ENCODE results near the gene OST4.
"Not testable (repeated sequence)": the region's sequence is repeated elsewhere in the genome, so short reads cannot be mapped to it uniquely, and the experiment has no call there.

The OST4 gene

GRCh38 chr2:27071277-27071989 is at the start of gene OST4:
OST4 (minus strand) TSS chr2:27071654.
- H3K4me3 Mint-ChIP-seq, result peak within 1 kb of the TSS; percentile 97 to 98
- peaks cover 78% of the 10 kb centered on the region for H3K4me1 Mint-ChIP-seq
- peak; percentile 89 to 91 for DNase-seq
- ATAC-seq, result peak; percentile 93
- no peaks in the 10 kb centered on the region for H3K27me3 Mint-ChIP-seq
- no peaks in the 10 kb centered on the region for H3K9me3 Mint-ChIP-seq
- H3K27ac Mint-ChIP-seq, result peak within 1 kb of the TSS; percentile 96 to 98

- not testable (repeated sequence) for H3K27ac Mint-ChIP-seq, ATAC-seq, H3K9me3 Mint-ChIP-seq, DNase-seq
- H3K4me1 Mint-ChIP-seq, result peaks cover 28% of the 10 kb centered on the region
- H3K27me3 Mint-ChIP-seq, result peaks cover 51% of the 10 kb centered on the region
- peak overlapping the region; percentile 76 to 83 for H3K4me3 Mint-ChIP-seq
These were observed 47.8 kb upstream of the OST4 start for GRCh38 chr2:27119330-27119670.

GRCh38 chr2:27118525-27119329 is 47.3 kb upstream of the OST4 start, which contains the start of gene CGREF1:
CGREF1 (minus strand) TSS chr2:27119128; CDS start chr2:27104366, 14,762 bp downstream.
- peak within 1 kb of the TSS; percentile 76 to 83 for H3K4me3 Mint-ChIP-seq
- DNase-seq (no peak), ATAC-seq (peak; percentile 32)
- H3K27ac Mint-ChIP-seq, result no peak within 1 kb of the TSS
- peaks cover 22% of the 10 kb centered on the region for H3K4me1 Mint-ChIP-seq
- H3K9me3 Mint-ChIP-seq, result no peaks in the 10 kb centered on the region
- peaks cover 51% of the 10 kb centered on the region for H3K27me3 Mint-ChIP-seq

DNA sequence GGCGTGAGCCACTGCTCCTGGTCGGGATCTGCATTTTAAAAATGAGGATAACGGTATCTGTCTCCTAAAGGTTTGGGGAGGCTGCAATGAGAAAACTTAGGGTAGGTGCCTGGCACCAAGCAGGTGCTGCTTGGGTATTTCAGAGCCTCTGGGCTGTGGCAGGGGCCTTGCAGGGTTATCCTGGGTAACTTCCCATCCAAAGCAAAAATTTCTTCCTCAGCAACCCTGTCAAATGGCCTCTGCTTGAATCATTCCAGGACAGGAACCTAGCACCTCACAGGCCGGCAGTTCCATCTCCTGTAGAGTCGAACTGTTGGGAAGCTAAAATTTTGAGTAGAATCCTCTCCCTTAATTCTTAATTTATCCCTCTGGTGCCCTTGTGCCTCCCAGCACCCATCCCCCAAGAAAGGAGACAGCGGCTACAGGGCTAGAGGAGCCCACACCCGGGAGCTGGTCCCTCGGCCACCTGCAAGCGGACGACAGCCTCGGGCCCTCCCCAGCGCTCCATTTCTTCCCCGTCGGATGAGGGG is 46.6 kb upstream of the OST4 start:
- peaks cover 16% of the 10 kb centered on the region for H3K4me1 Mint-ChIP-seq
- peaks cover 50% of the 10 kb centered on the region for H3K27me3 Mint-ChIP-seq
- H3K4me3 Mint-ChIP-seq, result peak overlapping the region; percentile 21 to 78
- no peak for DNase-seq
- ATAC-seq, result peak; percentile 8
- no peaks in the 10 kb centered on the region for H3K9me3 Mint-ChIP-seq
- no peak overlapping the region for H3K27ac Mint-ChIP-seq

DNA sequence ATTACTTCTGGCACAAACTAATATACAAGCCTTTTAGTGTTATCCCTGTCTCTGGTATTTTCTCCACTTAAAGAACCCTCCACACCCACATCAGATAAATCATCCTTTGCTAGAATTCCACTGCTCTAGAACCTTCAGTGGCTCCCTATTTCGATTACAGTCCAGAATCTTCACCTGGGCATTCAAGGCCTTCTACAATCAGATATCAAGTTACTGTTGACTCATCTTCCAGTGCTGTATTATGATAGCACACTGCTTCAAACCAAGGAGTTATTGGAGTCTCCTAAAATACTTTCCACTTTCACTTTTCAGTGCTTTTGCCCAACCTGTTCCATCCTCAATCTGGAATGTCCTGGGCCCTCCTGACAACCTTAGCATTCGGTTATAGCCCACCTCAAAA is 44.1 kb upstream of the OST4 start:
- Mint-ChIP-seq H3K4me3 (no peak overlapping the region), H3K27me3 (peaks cover 25% of the 10 kb centered on the region), H3K27ac (no peak overlapping the region), H3K9me3 (no peaks in the 10 kb centered on the region), H3K4me1 (peaks cover 20% of the 10 kb centered on the region)
- no peak for DNase-seq
- ATAC-seq, result no peak

- ATAC-seq, H3K27ac Mint-ChIP-seq, H3K4me1 Mint-ChIP-seq, DNase-seq, H3K27me3 Mint-ChIP-seq, H3K4me3 Mint-ChIP-seq, H3K9me3 Mint-ChIP-seq: not testable (repeated sequence)
These were observed 40.1 kb upstream of the OST4 start for GRCh38 chr2:27111392-27112078.

GRCh38 chr2:27110603-27111352 is 39.3 kb upstream of the OST4 start:
- DNase-seq, ATAC-seq, H3K27ac Mint-ChIP-seq, H3K27me3 Mint-ChIP-seq, H3K4me1 Mint-ChIP-seq, H3K4me3 Mint-ChIP-seq, H3K9me3 Mint-ChIP-seq: not testable (repeated sequence)

- no peaks in the 10 kb centered on the region for H3K9me3 Mint-ChIP-seq
- H3K27ac Mint-ChIP-seq, result no peak overlapping the region
- H3K27me3 Mint-ChIP-seq, result peaks cover 9% of the 10 kb centered on the region
- H3K4me3 Mint-ChIP-seq, result no peak overlapping the region
- DNase-seq (no peak), ATAC-seq (no peak)
- peaks cover 6% of the 10 kb centered on the region for H3K4me1 Mint-ChIP-seq
These were observed 37.6 kb upstream of the OST4 start for GRCh38 chr2:27109083-27109482.

- Mint-ChIP-seq H3K27me3 (peaks cover 9% of the 10 kb centered on the region), H3K4me3 (no peak overlapping the region), H3K4me1 (peaks cover 6% of the 10 kb centered on the region), H3K27ac (no peak overlapping the region), H3K9me3 (no peaks in the 10 kb centered on the region)
- no peak for DNase-seq
- ATAC-seq, result no peak
These were observed 36.8 kb upstream of the OST4 start for GRCh38 chr2:27108221-27108620.

- Mint-ChIP-seq H3K27ac (no peak overlapping the region), H3K4me3 (no peak overlapping the region), H3K9me3 (no peaks in the 10 kb centered on the region), H3K27me3 (peaks cover 9% of the 10 kb centered on the region), H3K4me1 (no peaks in the 10 kb centered on the region)
- ATAC-seq, result no peak
- DNase-seq, result no peak
These were observed 34.5 kb upstream of the OST4 start for GRCh38 chr2:27105981-27106380.

DNA sequence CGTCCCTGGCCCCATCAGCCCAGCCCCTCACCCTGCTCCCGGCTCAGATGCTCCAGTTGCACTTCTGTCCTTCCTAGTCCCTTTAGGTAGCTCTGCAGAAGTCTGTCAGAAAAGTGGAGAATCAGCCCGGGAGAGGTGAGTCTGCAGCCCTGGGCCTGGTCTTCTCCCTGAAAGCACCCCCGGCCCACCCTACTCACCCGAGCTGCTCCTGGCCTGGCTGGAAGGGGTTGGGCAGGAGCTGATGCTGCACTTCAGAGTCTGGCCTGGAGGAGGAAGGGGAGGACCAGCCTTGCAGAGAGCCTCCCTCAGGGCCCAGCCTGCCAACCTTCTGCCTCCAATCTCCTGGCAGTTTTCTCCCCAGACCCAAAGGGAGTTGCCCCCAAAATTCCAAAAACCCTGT is 30.9 kb upstream of the OST4 start:
- DNase-seq (no peak), ATAC-seq (no peak)
- H3K27ac Mint-ChIP-seq, result no peak overlapping the region
- H3K27me3 Mint-ChIP-seq, result no peaks in the 10 kb centered on the region
- H3K9me3 Mint-ChIP-seq, result no peaks in the 10 kb centered on the region
- H3K4me1 Mint-ChIP-seq, result peaks cover 5% of the 10 kb centered on the region
- H3K4me3 Mint-ChIP-seq, result no peak overlapping the region

DNA sequence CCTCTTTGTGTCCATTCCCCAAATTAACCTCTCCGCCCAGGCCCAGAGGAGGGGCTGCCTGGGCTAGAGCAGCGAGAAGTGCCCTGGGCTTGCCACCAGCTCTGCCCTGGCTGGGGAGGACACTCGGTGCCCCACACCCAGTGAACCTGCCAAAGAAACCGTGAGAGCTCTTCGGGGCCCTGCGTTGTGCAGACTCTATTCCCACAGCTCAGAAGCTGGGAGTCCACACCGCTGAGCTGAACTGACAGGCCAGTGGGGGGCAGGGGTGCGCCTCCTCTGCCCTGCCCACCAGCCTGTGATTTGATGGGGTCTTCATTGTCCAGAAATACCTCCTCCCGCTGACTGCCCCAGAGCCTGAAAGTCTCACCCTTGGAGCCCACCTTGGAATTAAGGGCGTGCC is 28.6 kb upstream of the OST4 start:
- no peak for ATAC-seq
- H3K27ac Mint-ChIP-seq, result no peak overlapping the region
- H3K27me3 Mint-ChIP-seq, result no peaks in the 10 kb centered on the region

GRCh38 chr2:27099334-27099955 is 28.0 kb upstream of the OST4 start:
- Mint-ChIP-seq H3K27me3 (no peaks in the 10 kb centered on the region), H3K27ac (no peak overlapping the region), H3K9me3 (no peaks in the 10 kb centered on the region), H3K4me1 (peaks cover 23% of the 10 kb centered on the region), H3K4me3 (no peak overlapping the region)
- ATAC-seq (no peak), DNase-seq (no peak)

More for the DNA sequence above, 28.6 kb upstream of the OST4 start:
- DNase-seq, result no peak
- H3K4me3 Mint-ChIP-seq, result no peak overlapping the region
- H3K9me3 Mint-ChIP-seq, result no peaks in the 10 kb centered on the region
- H3K4me1 Mint-ChIP-seq, result peaks cover 23% of the 10 kb centered on the region

GRCh38 chr2:27097341-27097740 is 25.9 kb upstream of the OST4 start:
- Mint-ChIP-seq H3K4me3 (no peak overlapping the region), H3K4me1 (peaks cover 23% of the 10 kb centered on the region), H3K27ac (no peak overlapping the region), H3K27me3 (no peaks in the 10 kb centered on the region), H3K9me3 (no peaks in the 10 kb centered on the region)
- ATAC-seq (no peak), DNase-seq (no peak)
